Middle frontal gyrus (tissue), 1 donor: ENCODE data around the gene BAD.

Experiments
- DNase-seq: peaks from one replicate; pipeline ENCODE4 v3.0.0-alpha.2; 2015; ENCODE audit warnings: low spot score; ENCODE audit errors: extremely low spot score

Gene BAD

GRCh38 chr11:64281957-64282770 lies 2.3 kb downstream of the BAD start:
- no peak for DNase-seq

GRCh38 chr11:64278576-64279190 lies 5.8 kb downstream of the BAD start:
- no peak for DNase-seq

GRCh38 chr11:64276653-64277431 lies 7.6 kb downstream of the BAD start:
- DNase-seq = no peak

GRCh38 chr11:64275841-64276240 lies 8.6 kb downstream of the BAD start:
- DNase-seq = no peak

- DNase-seq = no peak
Observed at GRCh38 chr11:64275031-64275800, 9.2 kb downstream of the BAD start.

- DNase-seq = peak; percentile 98
Observed at GRCh38 chr11:64269540-64270220, 14.8 kb downstream of the BAD start.

- peak; percentile 33 for DNase-seq
Observed at GRCh38 chr11:64268893-64269539, 15.4 kb downstream of the BAD start.

GRCh38 chr11:64268025-64268892 lies 16.2 kb downstream of the BAD start:
- DNase-seq = no peak

GRCh38 chr11:64267207-64267945 lies 17.1 kb downstream of the BAD start:
- DNase-seq = no peak

GRCh38 chr11:64266339-64266738 lies 18.1 kb downstream of the BAD start:
- no peak for DNase-seq

GRCh38 chr11:64265176-64266160 lies 19.0 kb downstream of the BAD start:
- no peak for DNase-seq

GRCh38 chr11:64264371-64264852 lies 20.1 kb downstream of the BAD start:
- DNase-seq = no peak

- DNase-seq = no peak
Observed at GRCh38 chr11:64263947-64264317, 20.5 kb downstream of the BAD start.

GRCh38 chr11:64263021-64263946 lies 21.2 kb downstream of the BAD start:
- DNase-seq = no peak

- no peak for DNase-seq
Observed at GRCh38 chr11:64262271-64263002, 22.0 kb downstream of the BAD start.
